ENCODE data around the gene RPS17.
"Not testable (repeated sequence)": the region's sequence is repeated elsewhere in the genome, so short reads cannot be mapped to it uniquely, and the experiment has no call there.

Gene RPS17

DNA sequence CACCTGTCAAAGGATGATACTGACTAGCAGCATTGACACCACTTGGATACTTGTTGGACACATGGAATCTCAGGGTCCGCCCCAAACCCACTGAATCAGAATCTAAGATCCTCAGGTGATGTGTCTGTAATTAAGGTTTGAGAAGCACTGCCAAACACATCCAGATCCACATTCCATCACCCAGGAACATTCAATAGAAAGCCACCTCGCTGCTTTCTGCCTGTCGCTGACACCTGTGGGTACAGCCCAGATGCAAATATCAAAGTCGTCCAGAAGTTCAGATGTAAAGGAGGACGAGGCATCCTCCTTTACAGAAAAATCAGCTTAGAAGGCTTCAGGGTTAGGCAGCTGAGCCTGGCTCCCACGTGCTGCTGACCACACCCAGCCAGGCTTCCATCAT is 5.2 kb upstream of the RPS17 start:
- DNase-seq (ENCODE audit: low read depth), result no peak

DNA sequence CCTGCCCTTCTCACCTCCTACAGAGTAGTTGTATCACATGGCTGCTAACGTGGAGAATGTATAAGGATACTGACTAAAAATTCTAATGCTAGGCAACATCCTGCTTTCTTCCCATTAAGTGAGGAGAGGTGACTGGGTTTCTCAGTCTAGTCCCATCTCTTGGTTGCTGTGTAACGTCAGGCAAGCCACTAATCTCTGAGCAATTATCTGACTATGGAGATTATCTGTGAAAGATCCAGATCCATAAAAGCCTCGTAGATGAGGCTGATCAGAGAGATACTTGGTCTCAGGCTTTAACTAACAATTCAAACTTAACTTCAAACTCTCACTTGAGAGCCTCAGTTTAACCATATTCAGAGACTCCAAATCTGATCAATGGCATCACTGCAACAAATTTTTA is 4.7 kb upstream of the RPS17 start:
- DNase-seq (ENCODE audit: low read depth), result no peak

DNA sequence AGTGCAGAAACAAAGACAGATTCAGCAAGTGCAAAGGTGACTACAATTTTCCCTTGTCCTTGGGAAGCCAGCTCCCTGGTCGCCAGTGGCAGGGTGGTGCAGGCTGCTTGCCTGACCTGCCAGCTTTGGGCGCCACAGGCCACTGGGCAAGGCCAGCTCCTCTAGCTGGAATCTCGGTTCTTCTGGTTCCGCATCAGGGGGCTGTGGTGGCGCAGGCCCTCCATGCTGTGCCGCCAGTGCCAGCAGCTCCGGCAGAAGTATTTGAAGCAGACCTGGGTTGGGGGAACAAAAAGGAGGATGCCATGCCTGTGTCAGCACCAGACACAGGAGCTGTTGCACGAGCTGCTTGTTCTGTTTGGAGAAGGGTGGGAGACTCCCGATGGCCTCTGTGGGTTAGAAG is 4.2 kb upstream of the RPS17 start:
- no peak for DNase-seq (ENCODE audit: low read depth)

DNA sequence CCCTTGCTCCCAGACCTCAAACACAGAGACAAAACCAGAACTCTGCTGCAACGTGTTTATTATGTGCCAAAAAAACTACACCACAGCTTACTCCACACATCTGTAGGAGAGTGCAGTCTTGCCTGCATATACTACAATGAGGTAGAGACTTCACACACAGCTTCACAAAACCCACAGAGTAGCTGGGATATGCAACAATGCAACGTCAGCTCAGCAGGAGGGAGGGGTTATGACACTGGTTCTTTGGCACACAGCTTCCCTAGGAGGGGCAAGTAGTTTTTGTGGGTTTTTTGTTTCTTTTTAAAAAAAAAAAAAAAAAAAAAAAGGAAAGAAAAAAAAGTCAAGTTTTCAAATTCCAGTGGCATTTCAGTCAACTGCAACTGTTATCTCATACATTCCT is 2.9 kb upstream of the RPS17 start:
- peak; percentile 37 for DNase-seq (ENCODE audit: low read depth)

DNA sequence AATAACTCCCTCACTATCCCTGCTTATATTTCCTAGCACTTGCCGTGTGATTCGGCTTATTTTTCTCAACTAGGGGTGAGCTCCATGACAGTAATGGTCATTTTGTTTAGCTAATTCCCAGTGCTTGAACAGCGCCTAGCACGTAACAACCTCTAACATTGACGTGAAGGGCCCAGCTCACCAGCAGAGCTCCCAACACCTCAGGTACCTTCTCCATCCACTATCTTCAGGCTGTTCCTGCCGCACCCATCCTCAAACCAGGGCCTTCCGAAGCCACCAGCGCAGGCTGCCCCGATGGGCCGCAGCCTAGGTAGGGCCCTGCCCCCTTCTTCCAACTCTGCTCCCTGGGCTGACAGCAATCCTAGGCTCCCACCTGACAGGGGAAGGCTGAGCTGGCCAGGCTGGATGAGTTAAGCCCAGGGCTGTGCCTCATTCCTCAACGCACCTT is 751 bp upstream of the RPS17 start:
- DNase-seq (ENCODE audit: low read depth), result no peak

DNA sequence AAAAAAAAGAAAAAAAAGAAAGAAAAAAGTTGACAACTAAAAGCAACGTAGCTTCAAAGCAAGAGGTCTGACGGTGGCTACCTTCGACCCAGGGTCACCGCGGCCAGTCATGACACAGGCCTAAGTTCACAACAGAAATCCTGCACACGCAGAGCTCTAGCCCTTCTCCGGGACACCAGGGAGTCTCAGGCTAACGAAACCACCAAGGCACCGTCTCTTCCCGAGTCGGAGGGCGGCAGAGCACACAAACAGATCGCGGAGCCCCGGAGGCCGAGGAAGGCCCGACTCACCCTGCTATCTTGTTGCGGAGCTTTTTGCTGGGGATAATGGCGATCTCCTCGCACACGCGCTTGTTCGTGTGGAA is 584 bp downstream of the RPS17 start:
- no peak for DNase-seq (ENCODE audit: low read depth)

DNA sequence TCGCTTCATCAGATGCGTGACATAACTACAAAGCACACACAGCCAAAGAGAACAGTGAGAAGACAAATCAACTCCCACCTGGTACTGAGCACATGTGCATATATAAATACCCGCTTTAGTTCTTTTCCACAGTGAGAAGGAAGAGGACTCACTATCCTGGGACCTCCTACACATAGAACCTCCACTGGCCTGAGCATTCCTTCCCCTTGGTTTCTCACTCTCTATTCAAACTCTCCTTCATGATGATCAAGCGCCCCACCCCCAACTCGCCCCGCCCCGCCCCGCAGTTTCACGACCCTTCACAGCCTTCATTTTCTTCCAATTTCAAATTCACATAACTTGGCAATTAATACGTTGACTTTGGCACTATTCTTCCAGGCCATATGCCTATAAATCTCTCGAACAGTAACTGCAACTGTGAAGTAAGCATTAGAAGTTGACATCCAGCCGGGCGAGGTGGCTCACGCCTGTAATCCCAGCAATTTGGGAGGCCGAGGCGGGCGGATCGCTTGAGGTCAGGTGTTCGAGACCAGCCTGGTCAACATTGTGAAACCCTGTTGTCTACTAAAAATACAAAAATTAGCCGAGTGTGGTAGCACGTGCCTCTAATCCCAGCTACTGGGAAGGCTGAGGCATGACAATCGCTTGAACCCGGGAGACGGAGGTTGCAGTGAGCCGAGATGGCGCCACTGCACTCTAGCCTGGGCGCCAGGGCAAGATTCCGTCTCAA is 1.1 kb downstream of the RPS17 start:
- no peak for DNase-seq (ENCODE audit: low read depth)

DNA sequence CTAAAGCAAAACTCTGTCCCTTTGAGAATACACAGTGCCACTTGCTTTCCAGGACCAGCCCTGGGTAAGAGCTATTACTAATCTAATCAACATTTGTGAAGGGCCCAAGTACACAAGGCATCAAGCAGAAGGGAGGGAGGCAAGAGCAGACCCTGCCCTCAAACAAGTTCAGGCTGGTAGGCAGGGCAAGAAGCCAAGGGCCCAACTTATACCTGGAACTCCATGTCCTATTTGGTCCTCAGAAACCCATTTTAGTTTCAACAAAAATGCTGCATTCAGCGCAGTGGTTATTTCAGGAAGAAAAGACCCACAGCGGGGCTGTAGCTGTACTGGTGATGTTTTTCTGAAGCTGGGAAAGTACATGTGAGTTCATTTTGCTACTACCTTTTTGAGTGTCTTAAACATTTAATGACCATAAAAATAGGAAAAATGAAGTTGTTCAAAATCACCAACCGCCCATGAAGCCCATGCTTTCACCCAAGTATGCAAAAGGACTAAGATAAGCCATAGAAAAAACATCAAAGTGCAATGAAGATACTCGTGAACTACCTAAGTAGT is 2.8 kb downstream of the RPS17 start:
- DNase-seq (ENCODE audit: low read depth), result no peak

DNA sequence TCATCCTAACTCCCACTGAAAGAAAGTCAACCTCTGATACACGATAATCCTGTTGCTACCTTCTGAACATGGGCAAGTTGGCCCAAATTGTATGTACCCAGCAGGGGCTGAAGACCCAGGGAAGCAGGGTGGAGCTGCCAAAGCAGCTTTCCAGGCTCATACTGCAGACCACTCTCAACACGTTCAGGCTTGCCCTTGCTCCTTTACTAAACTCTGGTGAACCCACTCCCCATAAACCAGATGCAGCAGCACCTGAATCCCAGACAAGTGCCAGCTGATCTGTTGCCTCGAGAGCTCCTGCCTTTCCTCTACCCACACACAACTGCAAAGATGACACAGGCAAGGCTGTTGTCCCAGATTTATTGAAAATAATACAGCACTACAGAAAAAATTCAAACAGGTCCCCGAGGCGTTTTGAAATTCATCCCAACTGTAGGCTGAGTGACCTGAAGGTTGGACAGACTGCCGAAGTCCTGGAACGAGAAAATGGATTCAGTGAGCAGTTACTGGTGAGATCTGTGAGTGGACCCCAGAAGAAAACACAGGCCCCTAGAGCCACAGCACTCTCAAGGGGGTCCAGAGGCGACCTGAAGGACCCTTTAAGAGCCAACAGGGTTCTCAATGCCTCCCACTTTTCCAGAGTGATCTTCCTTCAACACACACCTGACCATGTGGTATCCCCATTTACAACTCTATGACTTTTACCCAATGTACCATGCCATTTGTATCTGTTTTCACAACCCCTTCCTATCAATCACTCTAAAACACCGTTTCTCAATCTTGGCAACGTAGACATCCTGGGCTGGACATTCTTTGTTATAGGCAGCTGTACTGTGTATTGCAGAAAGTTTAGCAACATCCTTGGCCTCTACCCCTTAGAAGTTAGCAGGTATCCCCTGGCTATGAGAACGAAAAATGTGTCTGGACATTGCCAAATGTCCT is 3.6 kb downstream of the RPS17 start:
- no peak for DNase-seq (ENCODE audit: low read depth)

DNA sequence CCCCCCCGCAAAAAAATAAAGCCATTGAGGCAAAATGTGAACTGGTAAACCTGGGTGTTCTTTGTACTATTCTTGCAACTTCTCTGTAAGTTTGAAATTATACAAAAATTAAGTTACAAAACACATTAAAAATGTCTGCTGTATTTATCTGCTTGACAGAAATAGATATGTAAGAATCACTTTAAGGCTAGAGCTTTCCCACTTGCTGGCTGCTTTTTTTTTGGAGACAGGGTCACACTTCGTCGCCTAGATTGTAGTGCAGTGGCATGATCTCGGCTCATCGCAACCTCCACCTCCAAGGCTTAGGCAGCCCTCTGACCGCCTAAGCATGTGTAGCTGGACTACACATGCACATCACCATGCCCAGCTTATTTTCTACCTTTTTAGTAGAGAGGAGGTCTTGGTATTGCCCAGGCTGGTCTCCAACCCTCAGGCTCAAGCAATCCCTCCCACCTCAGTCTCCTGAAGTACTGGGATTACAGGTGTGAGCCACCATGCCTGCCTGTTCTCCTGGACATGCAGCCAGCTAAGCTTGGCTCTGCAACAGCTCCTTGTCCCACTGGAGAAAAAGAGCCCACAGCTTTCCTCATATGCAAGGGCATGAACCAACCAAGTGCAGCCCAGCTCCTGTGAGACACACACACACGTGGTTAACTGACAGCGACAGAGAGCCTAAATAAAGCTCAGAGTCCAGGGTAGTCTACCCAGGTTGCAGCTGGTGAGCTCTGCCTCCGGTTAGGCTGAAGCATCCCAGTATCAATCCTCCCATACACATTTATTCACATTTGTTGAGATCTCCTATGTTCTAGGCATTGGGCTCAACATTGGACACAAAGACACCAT is 4.5 kb downstream of the RPS17 start:
- DNase-seq (ENCODE audit: low read depth), result no peak

DNA sequence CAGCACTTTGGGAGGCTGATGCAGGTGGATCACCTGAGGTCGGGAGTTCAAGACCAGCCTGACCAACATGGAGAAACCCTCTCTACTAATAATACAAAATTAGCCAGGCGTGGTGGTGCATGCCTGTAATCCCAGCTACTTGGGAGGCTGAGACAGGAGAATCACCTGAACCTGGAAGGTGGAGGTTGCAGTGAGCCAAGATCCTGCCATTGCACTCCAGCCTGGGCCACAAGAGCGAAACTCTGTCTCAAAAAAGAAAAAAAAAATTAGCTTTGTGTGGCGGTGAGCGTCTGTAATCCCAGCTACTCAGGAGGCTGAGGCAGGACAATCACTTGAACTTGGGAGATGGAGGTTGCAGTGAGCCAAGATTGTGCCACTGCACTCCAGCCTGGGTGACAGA is 5.1 kb downstream of the RPS17 start:
- DNase-seq (ENCODE audit: low read depth), result not testable (repeated sequence)

DNA sequence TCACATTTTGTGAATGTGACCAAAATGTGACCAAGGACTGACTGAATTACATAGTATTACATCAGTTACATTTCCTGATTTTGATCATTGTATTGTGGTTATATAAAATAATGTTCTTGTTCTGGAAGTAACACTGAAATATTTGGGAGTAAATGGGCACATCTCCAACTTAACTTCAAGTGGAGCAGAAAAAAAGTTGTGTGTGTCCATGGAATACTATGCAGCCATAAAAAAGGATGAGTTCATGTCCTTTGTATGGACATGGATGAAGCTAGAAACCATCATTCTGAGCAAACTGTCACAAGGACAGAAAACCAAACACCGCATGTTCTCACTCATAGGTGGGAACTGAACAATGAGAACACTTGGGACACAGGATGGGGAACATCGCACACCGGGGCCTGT is 5.8 kb downstream of the RPS17 start:
- not testable (repeated sequence) for DNase-seq (ENCODE audit: low read depth)

DNA sequence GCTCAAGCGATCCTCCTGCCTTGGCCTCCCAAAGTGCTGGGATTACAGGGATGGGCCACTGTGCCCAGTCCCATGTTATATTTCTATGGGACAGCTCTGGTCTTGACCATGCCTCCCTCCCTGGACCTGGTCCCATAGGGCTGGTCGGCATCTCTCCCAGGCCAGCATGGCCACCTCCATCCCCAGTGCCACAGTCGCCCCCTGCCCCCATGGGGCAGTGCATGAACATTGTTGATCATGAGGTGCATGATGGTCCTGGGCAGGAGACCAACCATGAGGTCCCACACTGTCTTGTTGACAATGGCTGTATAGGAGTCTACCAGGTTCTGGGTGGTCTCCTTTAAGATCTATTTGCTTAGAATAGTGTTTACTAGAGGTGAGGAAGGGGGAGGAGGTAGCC is 6.5 kb downstream of the RPS17 start:
- DNase-seq (ENCODE audit: low read depth), result no peak

DNA sequence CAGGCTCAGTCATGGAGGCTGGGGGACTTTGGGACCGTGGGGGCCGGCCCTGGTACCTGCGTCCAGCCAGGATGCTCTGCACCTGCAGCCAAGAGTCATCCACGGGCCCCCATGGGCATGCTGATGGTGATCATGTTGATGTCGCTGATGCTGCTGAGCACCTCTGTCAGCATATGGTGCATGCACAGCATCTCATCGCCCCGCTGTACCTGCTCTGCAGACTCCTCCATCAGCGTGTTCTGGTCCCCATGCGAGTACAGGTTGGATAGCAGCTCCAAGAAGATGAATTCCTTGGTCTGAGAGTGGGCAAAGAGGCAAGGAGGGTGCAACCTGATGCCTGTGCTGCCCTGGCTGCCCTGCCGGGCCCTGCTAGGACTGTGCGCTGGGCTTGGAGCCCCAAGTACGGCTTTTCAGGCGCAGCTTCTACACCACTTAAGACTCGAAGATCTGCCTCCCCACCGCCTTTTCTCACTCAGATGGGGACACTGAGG is 7.2 kb downstream of the RPS17 start:
- no peak for DNase-seq (ENCODE audit: low read depth)

DNA sequence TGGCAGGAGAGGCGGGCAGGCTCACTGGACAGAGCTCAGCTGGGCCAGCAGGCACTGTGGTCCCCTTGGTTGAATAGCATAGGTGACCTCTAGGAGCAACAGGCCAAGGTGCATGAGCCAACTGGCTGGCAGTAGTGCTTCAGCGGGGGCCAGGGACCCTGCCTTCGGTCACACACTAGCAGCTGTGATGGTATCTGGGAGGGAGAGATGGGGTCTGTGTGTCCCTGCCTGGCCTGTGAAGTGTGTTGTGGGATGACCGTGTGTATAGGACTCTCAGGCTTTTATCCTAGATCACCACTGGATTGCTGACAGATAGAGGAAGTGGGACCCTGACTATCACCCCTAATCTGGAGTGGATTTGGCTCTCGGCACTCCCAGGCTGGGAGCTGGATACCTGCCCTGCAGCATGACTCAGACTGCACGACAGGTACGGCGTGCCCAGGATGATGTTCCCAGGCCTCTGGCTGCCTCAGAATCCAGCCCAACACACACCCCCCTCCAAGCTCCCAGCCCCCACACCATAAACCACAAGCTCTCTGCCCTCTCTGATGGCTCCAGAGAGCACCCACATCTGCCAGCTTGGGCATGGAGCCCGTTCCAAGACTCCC is 7.8 kb downstream of the RPS17 start:
- DNase-seq (ENCODE audit: low read depth), result no peak

DNA sequence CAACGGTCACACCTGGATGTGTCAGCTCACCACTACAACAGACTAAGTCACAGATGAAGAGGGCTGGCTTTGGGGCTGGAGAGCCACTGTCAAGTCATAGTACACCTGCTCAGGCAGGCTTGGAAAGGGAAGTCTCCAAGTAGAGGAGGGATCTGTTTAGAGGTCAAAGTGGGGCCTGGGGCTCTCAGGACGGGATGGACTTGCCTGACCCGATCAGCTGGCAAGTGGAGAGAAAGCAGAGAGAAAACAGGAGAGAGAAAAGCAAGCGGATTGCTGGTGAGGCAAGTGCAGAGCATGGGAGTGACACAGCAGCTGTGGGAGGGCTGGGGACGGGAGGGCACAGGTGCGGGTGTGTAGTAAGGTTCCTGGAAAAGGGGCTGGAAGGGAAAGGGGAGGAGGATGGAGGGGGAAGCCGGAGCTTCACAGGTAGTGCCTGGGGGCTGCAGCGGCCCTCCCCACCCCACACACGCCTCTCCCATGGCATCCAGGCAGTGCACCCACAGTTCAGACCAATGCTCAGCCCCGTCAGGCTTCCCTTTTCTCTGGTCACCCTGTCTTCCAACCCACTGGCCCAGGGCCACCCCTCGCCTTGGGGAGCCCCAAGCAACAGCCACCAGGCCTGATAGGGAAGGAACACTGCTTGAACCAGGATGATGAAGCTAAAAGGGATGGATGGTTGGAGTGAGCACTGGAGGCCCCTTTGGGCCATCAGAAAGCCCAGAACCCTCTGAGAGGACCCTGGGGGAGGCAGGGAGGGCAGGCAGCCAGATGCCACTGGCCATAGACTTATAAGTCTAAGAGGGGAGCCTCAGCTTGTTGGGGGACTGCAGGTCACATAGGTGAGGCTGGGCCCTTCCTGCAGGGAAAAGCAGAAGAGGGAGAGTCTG is 8.5 kb downstream of the RPS17 start:
- DNase-seq (ENCODE audit: low read depth), result no peak

DNA sequence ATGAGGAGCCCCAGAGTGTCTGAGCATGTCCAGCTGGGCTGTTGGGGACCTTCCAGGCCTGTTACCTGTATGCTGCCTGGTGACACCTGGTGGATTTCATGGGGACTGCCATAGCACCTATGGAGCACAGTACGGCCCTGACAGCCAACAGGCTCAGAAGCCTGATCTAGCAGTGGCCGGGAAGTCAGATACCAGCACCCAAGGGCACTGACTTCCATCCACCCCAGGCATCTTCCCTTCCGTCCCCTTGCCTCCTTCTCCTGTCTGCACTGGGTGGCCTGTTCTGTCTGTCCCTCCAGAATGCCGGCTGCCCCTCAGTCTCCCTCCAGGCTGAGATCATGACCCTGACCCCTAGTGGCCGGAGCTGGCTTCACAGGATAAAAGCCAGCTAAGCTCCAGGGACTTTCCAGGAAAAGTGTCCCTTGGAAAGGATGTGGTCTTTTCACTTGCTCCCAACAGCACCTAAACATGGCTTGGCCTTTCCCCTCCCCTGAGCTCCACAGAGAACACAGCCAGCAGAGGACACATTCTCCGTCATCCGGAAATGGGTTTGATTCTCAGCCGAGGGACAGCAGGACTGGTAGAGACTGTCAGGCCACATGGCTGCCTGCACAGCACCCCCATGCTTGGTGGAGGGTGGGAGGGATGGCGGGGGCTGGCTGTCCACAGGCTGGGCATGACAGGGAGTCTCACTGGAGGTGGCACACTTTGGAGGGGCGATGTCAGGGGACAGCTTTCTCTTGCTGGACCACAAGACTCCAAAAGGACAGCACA is 9.5 kb downstream of the RPS17 start:
- peak; percentile 27 for DNase-seq (ENCODE audit: low read depth)

DNA sequence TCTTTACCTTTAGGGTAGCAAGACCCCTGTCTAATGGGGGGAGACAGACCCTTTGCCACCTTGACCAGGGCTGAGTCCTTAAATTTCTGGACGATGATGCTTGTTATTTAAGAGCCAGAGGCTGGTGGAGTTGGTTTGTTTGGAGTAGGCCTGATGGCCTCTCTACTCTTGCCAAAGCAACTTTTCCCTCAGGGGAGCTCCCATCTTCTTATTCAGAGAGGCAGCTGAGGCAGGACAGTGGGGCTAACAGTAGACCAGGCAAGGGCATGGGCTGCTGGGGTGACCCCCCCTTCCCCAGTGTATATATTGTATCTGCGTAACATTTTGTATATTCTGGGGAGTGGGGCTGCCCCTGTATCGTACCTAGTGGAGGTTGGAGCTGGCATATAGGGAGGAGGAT is 10.3 kb downstream of the RPS17 start:
- DNase-seq (ENCODE audit: low read depth), result no peak

DNA sequence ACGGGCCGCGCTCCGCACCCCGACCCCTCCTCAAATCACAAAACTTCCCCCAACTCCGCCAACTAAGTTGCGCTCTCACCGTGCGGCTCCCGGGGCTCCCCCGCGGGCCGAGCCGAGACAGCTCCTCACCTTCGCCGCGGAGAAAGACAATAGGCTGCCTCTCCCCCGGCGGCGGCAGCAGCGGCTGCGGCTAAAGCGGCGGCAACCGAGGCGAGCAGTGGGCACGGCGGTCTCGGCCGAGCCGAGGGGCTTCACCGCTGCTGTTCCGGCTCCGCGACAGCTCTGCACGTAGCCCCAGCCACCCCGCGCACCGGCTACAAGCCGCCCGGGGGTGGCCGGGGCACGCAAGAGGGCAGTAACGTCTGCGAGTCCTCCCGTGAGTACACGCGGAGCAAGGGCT is 26.7 kb downstream of the RPS17 start:
- DNase-seq (ENCODE audit: low read depth), result not testable (repeated sequence)

DNA sequence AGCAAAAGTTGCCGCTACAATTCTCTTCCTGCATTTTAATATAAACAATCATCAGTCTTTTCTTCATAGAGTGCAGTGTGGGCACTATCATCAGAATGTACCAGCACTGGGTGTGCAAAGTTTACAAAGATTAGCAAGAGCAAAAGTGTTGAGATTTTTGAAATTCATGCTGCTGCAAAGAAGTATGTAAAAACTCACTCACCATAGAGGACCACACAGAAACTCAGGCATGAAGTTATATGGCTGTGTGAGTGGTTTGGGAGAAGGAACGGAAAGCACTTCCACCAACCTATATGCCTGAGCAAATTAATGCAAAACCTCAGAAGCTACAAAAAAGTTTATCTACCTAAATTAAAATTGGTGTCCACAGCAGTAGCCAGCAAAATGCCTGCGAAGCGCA is 32.6 kb downstream of the RPS17 start:
- not testable (repeated sequence) for DNase-seq (ENCODE audit: low read depth)
